A673 (cell line): ENCODE results near the gene PDE8B. TPM values are rescaled to one million over a fixed set of nuclear protein-coding genes. Genes with fewer than 3 reads are reported as not detected.

Experiments used
- BruUV-seq: library from RNA; stranded (reverse); fragments of 400-500 nt; replicated peaks from 2 replicates; lab custom pipeline; 2021; lab: Mats Ljungman, UMichigan
- CTCF ChIA-PET: fragments of 300-600 bp; sonication (Branson Sonifier 250); formaldehyde crosslinking; loops from one replicate; lab custom pipeline; 2022; ENCODE audit warnings: antibody characterized with exemption; lab: Charles Lee
- POLR2A ChIA-PET: fragments of 300-600 bp; sonication (Branson Sonifier 250); formaldehyde crosslinking; loops from one replicate; lab custom pipeline; 2022; ENCODE audit warnings: antibody characterized with exemption; ENCODE audit not compliant: low non-redundant PET; lab: Charles Lee
- DNase-seq: peaks from one replicate; pipeline ENCODE4 v3.0.0-alpha.2; 2015; ENCODE audit warnings: low spot score
- H3K27ac ChIP-seq: fragments of 200-600 bp; sonication (generic); 2 replicates; pipeline ENCODE4 v1.5.1; 2016; ENCODE audit warnings: mixed run types, low read depth, mild to moderate bottlenecking, mixed read lengths, antibody characterized with exemption, low read length; ENCODE audit not compliant: poor library complexity, severe bottlenecking
- H3K27me3 ChIP-seq: fragments of 200-600 bp; sonication (generic); replicated peaks from 2 replicates; pipeline ENCODE4 v1.6.1; 2017; ENCODE audit warnings: mixed run types, low read depth, mild to moderate bottlenecking, mixed read lengths, antibody characterized with exemption, low read length; ENCODE audit not compliant: insufficient read depth, poor library complexity
- H3K36me3 ChIP-seq: fragments of 200-600 bp; sonication (generic); 2 replicates; pipeline ENCODE4 v1.6.1; 2016; ENCODE audit warnings: mixed run types, mild to moderate bottlenecking, mixed read lengths, antibody characterized with exemption, low read length; ENCODE audit not compliant: insufficient read depth, poor library complexity, severe bottlenecking
- H3K4me1 ChIP-seq: fragments of 200-600 bp; sonication (generic); 2 replicates; pipeline ENCODE4 v1.6.1; 2017; ENCODE audit warnings: mixed run types, mild to moderate bottlenecking, mixed read lengths, antibody characterized with exemption, low read length; ENCODE audit not compliant: insufficient read depth, poor library complexity, severe bottlenecking
- H3K4me3 ChIP-seq: fragments of 200-600 bp; sonication (generic); 2 replicates; pipeline ENCODE4 v1.5.1; 2016; ENCODE audit warnings: low read depth, mixed run types, mild to moderate bottlenecking, mixed read lengths, low read length; ENCODE audit not compliant: poor library complexity, severe bottlenecking
- H3K9me3 ChIP-seq: fragments of 200-600 bp; sonication (generic); 2 replicates; pipeline ENCODE4 v1.6.1; 2016; ENCODE audit warnings: mixed run types, low read depth, mild to moderate bottlenecking, mixed read lengths, antibody characterized with exemption, low read length; ENCODE audit not compliant: poor library complexity, severe bottlenecking
- EZH2 ChIP-seq: fragments of 200-600 bp; sonication (generic); IDR thresholded peaks from 2 replicates; pipeline ENCODE4 v1.6.1; 2017; ENCODE audit warnings: borderline replicate concordance, low read depth, mild to moderate bottlenecking, mixed read lengths, antibody characterized with exemption, low read length; ENCODE audit not compliant: poor library complexity, severe bottlenecking
- intact Hi-C: fragments of 100-400 bp; cut with micrococcal nuclease; formaldehyde crosslinking; loops from one replicate; pipeline ENCODE4 v1.10.0; 2022; ENCODE audit not compliant: unreplicated experiment
- total RNA-seq: library from RNA; stranded (reverse); gene quantifications from 2 replicates; pipeline ENCODE4 v1.2.3, GENCODE V29; 2021
- TF ChIP-seq, protein P1 (sequence below): fragments of 300-800, 200-600 bp; sonication (generic); conservative IDR thresholded peaks from 2 replicates; pipeline ENCODE4 v1.5.1; 2017; ENCODE audit warnings: low read depth, mild to moderate bottlenecking, antibody characterized with exemption, low read length, moderate library complexity, mixed read lengths

PDE8B gene
- total RNA-seq, 1 experiment from 2014 or later = 0.69 TPM

DNA sequence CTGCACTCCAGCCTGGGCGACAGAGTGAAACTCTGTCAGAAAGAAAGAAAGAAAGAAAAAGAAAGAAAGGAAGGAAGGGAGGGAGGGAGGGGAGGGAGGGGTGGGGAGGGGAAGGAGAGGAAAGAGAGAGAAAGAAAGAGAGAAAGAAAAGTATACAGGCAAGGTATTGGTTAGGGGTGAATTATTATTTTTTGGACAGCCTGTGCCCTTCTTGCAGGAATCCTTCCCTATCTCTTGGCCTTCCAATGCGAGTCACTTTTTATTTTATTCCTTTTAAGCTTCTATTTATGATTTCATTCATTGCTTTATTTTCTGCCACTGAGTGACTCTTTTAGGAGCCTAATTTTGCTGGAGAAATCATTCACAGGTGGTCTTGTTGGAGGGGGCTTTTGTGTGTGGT lies 98.7 kb downstream of the PDE8B start:
- ChIA-PET CTCF (no interaction called here), POLR2A (no interaction called here)
- Histone ChIP-seq H3K4me1 (no peaks in the 10 kb centered on the region), H3K36me3 (no peaks in the 10 kb centered on the region), H3K27me3 (no peaks in the 10 kb centered on the region), H3K27ac (no peak overlapping the region), H3K4me3 (no peak overlapping the region), H3K9me3 (no peaks in the 10 kb centered on the region)
- intact Hi-C loops = no loop called here
- TF ChIP-seq EZH2 = no peak
- TF ChIP-seq, protein P1, sequence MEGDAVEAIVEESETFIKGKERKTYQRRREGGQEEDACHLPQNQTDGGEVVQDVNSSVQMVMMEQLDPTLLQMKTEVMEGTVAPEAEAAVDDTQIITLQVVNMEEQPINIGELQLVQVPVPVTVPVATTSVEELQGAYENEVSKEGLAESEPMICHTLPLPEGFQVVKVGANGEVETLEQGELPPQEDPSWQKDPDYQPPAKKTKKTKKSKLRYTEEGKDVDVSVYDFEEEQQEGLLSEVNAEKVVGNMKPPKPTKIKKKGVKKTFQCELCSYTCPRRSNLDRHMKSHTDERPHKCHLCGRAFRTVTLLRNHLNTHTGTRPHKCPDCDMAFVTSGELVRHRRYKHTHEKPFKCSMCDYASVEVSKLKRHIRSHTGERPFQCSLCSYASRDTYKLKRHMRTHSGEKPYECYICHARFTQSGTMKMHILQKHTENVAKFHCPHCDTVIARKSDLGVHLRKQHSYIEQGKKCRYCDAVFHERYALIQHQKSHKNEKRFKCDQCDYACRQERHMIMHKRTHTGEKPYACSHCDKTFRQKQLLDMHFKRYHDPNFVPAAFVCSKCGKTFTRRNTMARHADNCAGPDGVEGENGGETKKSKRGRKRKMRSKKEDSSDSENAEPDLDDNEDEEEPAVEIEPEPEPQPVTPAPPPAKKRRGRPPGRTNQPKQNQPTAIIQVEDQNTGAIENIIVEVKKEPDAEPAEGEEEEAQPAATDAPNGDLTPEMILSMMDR = no peak
- DNase-seq = no peak
- BruUV-seq = no TSS peak

DNA sequence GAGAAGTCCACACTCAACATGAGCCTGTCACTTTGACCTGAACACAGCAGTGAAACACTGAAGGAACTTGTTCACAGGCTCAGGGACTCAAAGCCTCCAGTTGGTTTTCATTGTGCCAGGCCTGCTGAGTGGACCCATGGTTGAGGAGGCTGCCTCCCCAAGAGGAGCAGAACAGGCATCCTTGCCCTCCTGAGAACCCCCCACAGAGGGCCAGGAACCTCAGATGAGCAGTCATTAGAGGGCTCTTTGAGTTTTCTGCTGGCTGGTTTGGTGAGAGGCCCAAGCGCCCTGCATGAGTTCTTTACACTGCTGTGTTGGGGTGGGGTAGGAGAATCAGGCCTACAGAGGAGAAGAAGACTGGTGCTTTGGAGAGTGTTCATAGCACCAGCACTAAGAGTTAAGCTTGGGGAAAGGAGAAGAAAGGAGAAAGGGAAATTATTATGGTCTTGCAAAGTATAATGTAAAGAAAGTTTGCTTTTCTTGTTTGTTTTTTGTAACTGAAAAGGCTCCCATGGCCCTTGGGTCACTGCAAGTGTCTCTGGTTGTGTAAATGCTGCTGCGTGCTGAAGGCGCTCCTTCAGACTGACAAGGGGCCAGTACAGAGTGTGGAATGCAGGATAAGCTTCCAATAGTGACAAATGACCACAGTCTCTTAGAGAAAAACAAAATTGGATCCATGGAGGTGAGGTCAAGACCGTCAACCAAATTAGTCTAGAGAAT lies 100.2 kb downstream of the PDE8B start:
- TF ChIP-seq, protein P1 = no peak
- no peak for TF ChIP-seq EZH2
- DNase-seq = no peak
- no peak overlapping the region for H3K27ac ChIP-seq
- H3K36me3 ChIP-seq = no peaks in the 10 kb centered on the region
- no TSS peak for BruUV-seq
- ChIA-PET POLR2A (no interaction called here), CTCF (no interaction called here)
- H3K27me3 ChIP-seq = no peaks in the 10 kb centered on the region
- H3K9me3 ChIP-seq = no peaks in the 10 kb centered on the region
- intact Hi-C loops = no loop called here
- H3K4me1 ChIP-seq = no peaks in the 10 kb centered on the region
- H3K4me3 ChIP-seq = no peak overlapping the region

DNA sequence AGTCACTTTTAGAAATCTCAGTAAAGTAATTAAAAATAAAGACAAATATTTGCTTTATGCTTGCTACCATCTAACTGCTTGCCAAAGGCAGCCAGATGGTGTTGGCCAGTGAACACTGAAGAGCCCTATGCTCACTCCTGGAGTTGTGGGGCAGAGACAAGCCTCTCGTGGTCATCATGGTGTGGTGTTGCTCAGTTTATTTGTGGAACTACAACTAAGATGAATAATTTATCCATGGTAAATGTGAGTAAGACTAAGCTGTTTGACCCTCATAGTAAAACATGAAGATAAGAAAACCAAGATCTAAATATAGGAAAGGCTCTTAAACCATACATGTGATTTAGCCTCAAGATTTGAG lies 100.7 kb downstream of the PDE8B start:
- intact Hi-C loops = no loop called here
- H3K27me3 ChIP-seq = no peaks in the 10 kb centered on the region
- ChIA-PET CTCF (no interaction called here), POLR2A (no interaction called here)
- TF ChIP-seq EZH2 = no peak
- TF ChIP-seq, protein P1 = no peak
- H3K4me3 ChIP-seq = no peak overlapping the region
- H3K36me3 ChIP-seq = no peaks in the 10 kb centered on the region
- no peaks in the 10 kb centered on the region for H3K9me3 ChIP-seq
- no TSS peak for BruUV-seq
- H3K27ac ChIP-seq = no peak overlapping the region
- DNase-seq = no peak
- no peaks in the 10 kb centered on the region for H3K4me1 ChIP-seq
